Fibroblast of lung (primary cell): ENCODE results near the gene HAUS5.

Source experiments
- EZH2 ChIP-seq: IDR thresholded peaks from 2 replicates; pipeline ENCODE4 v1.5.1; 2012; ENCODE audit warnings: low read length, control low read depth, mild to moderate bottlenecking; ENCODE audit errors: missing control alignments
- TF ChIP-seq, protein P1 (sequence below), 2 donors: IDR thresholded peaks in 1 of 2; conservative IDR thresholded peaks in 1 of 2; 1 replicate in 1 of 2; 2 replicates in 1 of 2; pipeline ENCODE4 v1.5.1; 2011 to 2012; ENCODE audit warnings: low read length in 2 of 2, control low read depth in 1 of 2, inconsistent platforms in 1 of 2, low read depth in 1 of 2, mild to moderate bottlenecking in 1 of 2

DNA sequence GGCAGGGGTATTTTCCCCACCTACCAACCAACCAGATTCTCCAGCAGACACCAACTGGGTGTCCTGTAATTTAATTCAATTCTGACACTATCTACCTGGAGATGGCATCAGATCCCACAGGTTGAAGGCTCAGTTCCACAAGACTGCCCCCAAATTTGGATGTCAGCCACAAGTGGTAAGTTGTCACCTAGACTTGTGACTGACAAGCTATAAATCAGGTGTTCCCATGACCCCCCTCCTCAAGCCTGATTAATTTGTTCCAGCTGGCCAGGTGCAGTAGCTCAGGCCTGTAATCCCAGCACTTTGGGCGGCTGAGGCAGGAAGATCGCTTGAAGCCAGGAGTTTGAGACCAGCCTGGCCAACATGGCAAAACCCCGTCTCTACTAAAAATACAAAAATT lies 10.6 kb upstream of the HAUS5 start:
- TF ChIP-seq, protein P1, sequence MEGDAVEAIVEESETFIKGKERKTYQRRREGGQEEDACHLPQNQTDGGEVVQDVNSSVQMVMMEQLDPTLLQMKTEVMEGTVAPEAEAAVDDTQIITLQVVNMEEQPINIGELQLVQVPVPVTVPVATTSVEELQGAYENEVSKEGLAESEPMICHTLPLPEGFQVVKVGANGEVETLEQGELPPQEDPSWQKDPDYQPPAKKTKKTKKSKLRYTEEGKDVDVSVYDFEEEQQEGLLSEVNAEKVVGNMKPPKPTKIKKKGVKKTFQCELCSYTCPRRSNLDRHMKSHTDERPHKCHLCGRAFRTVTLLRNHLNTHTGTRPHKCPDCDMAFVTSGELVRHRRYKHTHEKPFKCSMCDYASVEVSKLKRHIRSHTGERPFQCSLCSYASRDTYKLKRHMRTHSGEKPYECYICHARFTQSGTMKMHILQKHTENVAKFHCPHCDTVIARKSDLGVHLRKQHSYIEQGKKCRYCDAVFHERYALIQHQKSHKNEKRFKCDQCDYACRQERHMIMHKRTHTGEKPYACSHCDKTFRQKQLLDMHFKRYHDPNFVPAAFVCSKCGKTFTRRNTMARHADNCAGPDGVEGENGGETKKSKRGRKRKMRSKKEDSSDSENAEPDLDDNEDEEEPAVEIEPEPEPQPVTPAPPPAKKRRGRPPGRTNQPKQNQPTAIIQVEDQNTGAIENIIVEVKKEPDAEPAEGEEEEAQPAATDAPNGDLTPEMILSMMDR (conservative IDR thresholded peaks at IDR 0.05 in 1 of 2, IDR thresholded peaks at IDR 0.05 in 1 of 2; ENCODE audit: low read depth in 1 of 2, low read length in 2 of 2): no peak
- TF ChIP-seq EZH2: no peak
